A673 (cell line): ENCODE results near the gene SWI5.

Source experiments
- EZH2 ChIP-seq: fragments of 200-600 bp; sonication (generic); IDR thresholded peaks from 2 replicates; pipeline ENCODE4 v1.6.1; 2017; ENCODE audit warnings: borderline replicate concordance, low read depth, mild to moderate bottlenecking, mixed read lengths, antibody characterized with exemption, low read length; ENCODE audit not compliant: poor library complexity, severe bottlenecking
- TF ChIP-seq, protein P1 (sequence below): fragments of 300-800, 200-600 bp; sonication (generic); conservative IDR thresholded peaks from 2 replicates; pipeline ENCODE4 v1.5.1; 2017; ENCODE audit warnings: low read depth, mild to moderate bottlenecking, antibody characterized with exemption, low read length, moderate library complexity, mixed read lengths

DNA sequence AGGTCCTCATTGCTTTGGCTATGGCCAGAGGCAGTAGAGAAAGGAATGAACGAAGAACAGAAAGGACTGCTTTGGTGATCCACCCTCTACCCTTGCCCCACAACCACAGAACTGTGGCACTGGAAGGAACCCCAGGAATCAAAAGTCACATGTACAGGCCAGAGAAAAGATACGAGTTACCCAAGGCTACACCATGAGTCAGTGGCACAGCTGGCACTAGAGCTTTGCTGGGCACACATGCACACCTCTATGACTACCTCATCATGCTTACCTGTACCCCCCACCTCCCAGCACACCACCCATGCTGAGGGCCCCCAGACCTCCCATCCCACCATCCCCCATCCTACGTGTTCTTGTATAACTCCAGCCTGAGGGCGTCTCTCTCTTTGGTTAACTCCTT is 13.4 kb upstream of the SWI5 start:
- TF ChIP-seq, protein P1, sequence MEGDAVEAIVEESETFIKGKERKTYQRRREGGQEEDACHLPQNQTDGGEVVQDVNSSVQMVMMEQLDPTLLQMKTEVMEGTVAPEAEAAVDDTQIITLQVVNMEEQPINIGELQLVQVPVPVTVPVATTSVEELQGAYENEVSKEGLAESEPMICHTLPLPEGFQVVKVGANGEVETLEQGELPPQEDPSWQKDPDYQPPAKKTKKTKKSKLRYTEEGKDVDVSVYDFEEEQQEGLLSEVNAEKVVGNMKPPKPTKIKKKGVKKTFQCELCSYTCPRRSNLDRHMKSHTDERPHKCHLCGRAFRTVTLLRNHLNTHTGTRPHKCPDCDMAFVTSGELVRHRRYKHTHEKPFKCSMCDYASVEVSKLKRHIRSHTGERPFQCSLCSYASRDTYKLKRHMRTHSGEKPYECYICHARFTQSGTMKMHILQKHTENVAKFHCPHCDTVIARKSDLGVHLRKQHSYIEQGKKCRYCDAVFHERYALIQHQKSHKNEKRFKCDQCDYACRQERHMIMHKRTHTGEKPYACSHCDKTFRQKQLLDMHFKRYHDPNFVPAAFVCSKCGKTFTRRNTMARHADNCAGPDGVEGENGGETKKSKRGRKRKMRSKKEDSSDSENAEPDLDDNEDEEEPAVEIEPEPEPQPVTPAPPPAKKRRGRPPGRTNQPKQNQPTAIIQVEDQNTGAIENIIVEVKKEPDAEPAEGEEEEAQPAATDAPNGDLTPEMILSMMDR = no peak
- no peak for TF ChIP-seq EZH2
